Stomach smooth muscle (tissue), 2 donors: ENCODE data around the gene FHOD3.

ENCODE experiments used
- H3K27ac ChIP-seq: one replicate; pipeline ENCODE4 v1.7.0; 2013; ENCODE audit warnings: mild to moderate bottlenecking, low read length, inconsistent platforms
- H3K27me3 ChIP-seq, 2 donors: one replicate each; pipeline ENCODE4 v1.7.0; 2013; ENCODE audit warnings: low read length in 2 of 2; ENCODE audit not compliant: insufficient read depth in 2 of 2, control insufficient read depth in 1 of 2
- H3K36me3 ChIP-seq, 2 donors: one replicate each; pipeline ENCODE4 v1.7.0; 2013; ENCODE audit warnings: low read length in 2 of 2; ENCODE audit not compliant: control insufficient read depth in 2 of 2, insufficient read depth in 2 of 2
- H3K4me1 ChIP-seq: one replicate; pipeline ENCODE4 v1.7.0; 2013; ENCODE audit warnings: low read length; ENCODE audit not compliant: control insufficient read depth, insufficient read depth
- H3K4me3 ChIP-seq, 2 donors: one replicate each; pipeline ENCODE4 v1.7.0; 2013; ENCODE audit warnings: low read length in 2 of 2
- H3K9ac ChIP-seq, 2 donors: one replicate each; pipeline ENCODE4 v1.7.0; 2013; ENCODE audit warnings: low read length in 2 of 2, mild to moderate bottlenecking in 1 of 2
- H3K9me3 ChIP-seq, 2 donors: one replicate each; pipeline ENCODE4 v1.7.0; 2013; ENCODE audit warnings: low read length in 2 of 2; ENCODE audit not compliant: control insufficient read depth in 2 of 2
- donor health status: healthy.
- donor health status: Pancreatic carcinoma.

FHOD3 gene

GRCh38 chr18:36432880-36433555 is 135.5 kb downstream of the FHOD3 start:
- no peaks in the 10 kb centered on the region for H3K4me1 ChIP-seq
- H3K9me3 ChIP-seq: no peaks in the 10 kb centered on the region
- H3K4me3 ChIP-seq: no peak overlapping the region
- no peak overlapping the region for H3K27ac ChIP-seq
- H3K9ac ChIP-seq: no peak overlapping the region
- H3K36me3 ChIP-seq: no peaks in the 10 kb centered on the region
- H3K27me3 ChIP-seq: no peaks in the 10 kb centered on the region

GRCh38 chr18:36436387-36436786 is 138.9 kb downstream of the FHOD3 start:
- no peaks in the 10 kb centered on the region for H3K9me3 ChIP-seq
- no peaks in the 10 kb centered on the region for H3K36me3 ChIP-seq
- no peaks in the 10 kb centered on the region for H3K27me3 ChIP-seq
- H3K9ac ChIP-seq: no peak overlapping the region
- H3K4me1 ChIP-seq: peaks cover 12% of the 10 kb centered on the region
- no peak overlapping the region for H3K4me3 ChIP-seq
- no peak overlapping the region for H3K27ac ChIP-seq

GRCh38 chr18:36440614-36441013 is 143.1 kb downstream of the FHOD3 start:
- Histone ChIP-seq H3K36me3 (no peaks in the 10 kb centered on the region), H3K27ac (no peak overlapping the region), H3K27me3 (no peaks in the 10 kb centered on the region), H3K4me3 (no peak overlapping the region), H3K9me3 (no peaks in the 10 kb centered on the region), H3K4me1 (peaks cover 14% of the 10 kb centered on the region), H3K9ac (no peak overlapping the region)

- peaks cover 19% of the 10 kb centered on the region for H3K4me1 ChIP-seq
- no peaks in the 10 kb centered on the region for H3K36me3 ChIP-seq
- H3K9ac ChIP-seq: no peak overlapping the region
- H3K27me3 ChIP-seq: no peaks in the 10 kb centered on the region
- peak overlapping the region in 1 of 2 donors; percentile 35 for H3K4me3 ChIP-seq
- H3K27ac ChIP-seq: peak overlapping the region; percentile 58
- no peaks in the 10 kb centered on the region for H3K9me3 ChIP-seq
These were observed 144.1 kb downstream of the FHOD3 start for GRCh38 chr18:36441426-36442240.

- H3K36me3 ChIP-seq: no peaks in the 10 kb centered on the region
- H3K4me1 ChIP-seq: peaks cover 19% of the 10 kb centered on the region
- no peak overlapping the region for H3K9ac ChIP-seq
- H3K27ac ChIP-seq: no peak overlapping the region
- no peaks in the 10 kb centered on the region for H3K9me3 ChIP-seq
- no peaks in the 10 kb centered on the region for H3K27me3 ChIP-seq
- H3K4me3 ChIP-seq: no peak overlapping the region
These were observed 145.2 kb downstream of the FHOD3 start for GRCh38 chr18:36442717-36443116.

DNA sequence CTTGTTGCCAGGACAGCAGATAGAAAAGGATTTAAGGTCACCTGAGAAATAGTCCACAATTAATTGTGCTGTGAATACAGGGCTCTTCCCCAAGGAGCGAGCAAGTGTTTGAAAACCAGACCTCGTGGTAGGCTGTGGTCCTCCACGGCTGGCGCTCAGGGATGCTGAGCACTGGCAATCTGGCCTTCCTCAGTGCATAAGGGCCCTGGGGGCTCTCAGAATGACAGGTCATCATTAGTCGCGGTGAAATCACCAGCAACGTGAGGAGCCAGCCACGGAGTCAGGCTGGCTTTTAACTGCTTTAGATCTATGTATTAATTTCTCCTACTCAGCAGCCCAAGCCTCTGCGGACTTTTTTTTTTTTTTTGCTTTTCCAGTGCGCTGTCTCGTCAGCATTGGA is 148.5 kb downstream of the FHOD3 start:
- H3K27ac ChIP-seq: no peak overlapping the region
- no peak overlapping the region for H3K9ac ChIP-seq
- no peaks in the 10 kb centered on the region for H3K9me3 ChIP-seq
- H3K4me3 ChIP-seq: no peak overlapping the region
- H3K4me1 ChIP-seq: peaks cover 10% of the 10 kb centered on the region
- H3K36me3 ChIP-seq: no peaks in the 10 kb centered on the region
- no peaks in the 10 kb centered on the region for H3K27me3 ChIP-seq

- no peaks in the 10 kb centered on the region for H3K27me3 ChIP-seq
- H3K4me3 ChIP-seq: no peak overlapping the region
- H3K27ac ChIP-seq: no peak overlapping the region
- H3K9me3 ChIP-seq: no peaks in the 10 kb centered on the region
- no peaks in the 10 kb centered on the region for H3K36me3 ChIP-seq
- H3K4me1 ChIP-seq: peaks cover 5% of the 10 kb centered on the region
- H3K9ac ChIP-seq: no peak overlapping the region
These were observed 151.1 kb downstream of the FHOD3 start for GRCh38 chr18:36448384-36449290.

- Histone ChIP-seq H3K36me3 (no peaks in the 10 kb centered on the region), H3K27ac (no peak overlapping the region), H3K9ac (no peak overlapping the region), H3K27me3 (no peaks in the 10 kb centered on the region), H3K4me3 (no peak overlapping the region), H3K4me1 (peaks cover 5% of the 10 kb centered on the region), H3K9me3 (no peaks in the 10 kb centered on the region)
These were observed 151.9 kb downstream of the FHOD3 start for GRCh38 chr18:36449451-36449850.

- Histone ChIP-seq H3K4me3 (no peak overlapping the region), H3K36me3 (no peaks in the 10 kb centered on the region), H3K9ac (no peak overlapping the region), H3K27ac (no peak overlapping the region), H3K27me3 (no peaks in the 10 kb centered on the region), H3K4me1 (peaks cover 5% of the 10 kb centered on the region), H3K9me3 (no peaks in the 10 kb centered on the region)
These were observed 152.8 kb downstream of the FHOD3 start for GRCh38 chr18:36450264-36450663.

GRCh38 chr18:36451454-36452251 is 154.1 kb downstream of the FHOD3 start:
- Histone ChIP-seq H3K27me3 (no peaks in the 10 kb centered on the region), H3K27ac (no peak overlapping the region), H3K36me3 (no peaks in the 10 kb centered on the region), H3K9ac (no peak overlapping the region), H3K4me1 (no peaks in the 10 kb centered on the region), H3K4me3 (no peak overlapping the region), H3K9me3 (no peaks in the 10 kb centered on the region)
